Stimulated activated CD8-positive, alpha-beta memory T cell treated with anti-CD3 and anti-CD28 coated beads, Interleukin-2, amount 100 ng/mL, for 1 hour (primary cell): ENCODE measurements around the gene TRIM63.

Source experiments
- DNase-seq, 2 donors: peaks; one replicate each; pipeline ENCODE4 v3.0.0-alpha.2; 2020; ENCODE audit warnings: low read depth in 2 of 2

Gene TRIM63

GRCh38 chr1:26084844-26085243 lies 17.4 kb upstream of the TRIM63 start:
- DNase-seq: no peak

- DNase-seq: no peak
Observed at GRCh38 chr1:26084091-26084561, 16.7 kb upstream of the TRIM63 start.

GRCh38 chr1:26083208-26083607 lies 15.8 kb upstream of the TRIM63 start:
- DNase-seq: no peak

- DNase-seq: no peak
Observed at GRCh38 chr1:26082020-26082350, 14.6 kb upstream of the TRIM63 start.

DNA sequence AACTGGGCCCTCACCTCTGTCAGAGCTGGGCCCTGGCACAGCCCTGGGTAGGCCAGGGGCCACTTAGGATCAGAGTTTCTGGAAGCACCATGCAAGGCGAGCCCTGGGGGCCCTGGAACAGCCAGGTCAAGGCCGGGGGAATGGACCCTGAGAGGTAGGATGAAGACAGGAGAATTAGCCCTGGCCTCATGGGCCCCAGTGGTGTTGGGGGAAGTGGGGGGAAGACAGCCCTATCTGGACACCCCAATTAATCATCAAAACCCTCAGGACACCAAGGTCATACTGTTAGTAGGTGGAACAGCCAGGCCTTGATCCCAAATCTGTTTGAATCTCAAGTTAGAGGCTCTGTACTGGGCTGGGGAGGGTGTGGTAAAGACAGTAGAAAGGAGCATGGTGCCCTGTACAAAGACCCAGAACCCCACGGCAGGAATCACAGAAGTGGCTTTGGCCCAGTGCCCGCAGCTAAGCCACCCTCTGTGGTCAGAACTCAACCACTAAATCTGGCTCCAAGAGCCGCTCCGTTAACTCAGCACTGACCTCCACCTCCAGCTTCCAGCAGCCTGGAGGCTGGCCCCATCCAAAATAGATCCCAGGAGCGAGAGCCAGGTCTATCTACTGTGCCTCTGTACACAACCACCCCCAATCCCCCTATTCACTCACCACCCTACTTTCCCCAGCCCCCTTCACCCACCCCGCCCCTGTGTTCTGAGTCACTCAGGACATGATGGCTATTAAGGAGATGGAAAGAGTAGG lies 14.0 kb upstream of the TRIM63 start:
- DNase-seq: no peak

GRCh38 chr1:26079960-26080814 lies 12.8 kb upstream of the TRIM63 start:
- no peak for DNase-seq

GRCh38 chr1:26079178-26079563 lies 11.7 kb upstream of the TRIM63 start:
- DNase-seq: no peak

GRCh38 chr1:26078286-26079177 lies 11.1 kb upstream of the TRIM63 start:
- no peak for DNase-seq

- DNase-seq: no peak
Observed at GRCh38 chr1:26077524-26077923, 10.1 kb upstream of the TRIM63 start.

GRCh38 chr1:26075421-26076144 lies 8.2 kb upstream of the TRIM63 start:
- no peak for DNase-seq

- no peak for DNase-seq
Observed at GRCh38 chr1:26072305-26072704, 4.9 kb upstream of the TRIM63 start.

GRCh38 chr1:26070963-26071342 lies 3.5 kb upstream of the TRIM63 start:
- DNase-seq: no peak

- no peak for DNase-seq
Observed at GRCh38 chr1:26070296-26070962, 3.0 kb upstream of the TRIM63 start.

DNA sequence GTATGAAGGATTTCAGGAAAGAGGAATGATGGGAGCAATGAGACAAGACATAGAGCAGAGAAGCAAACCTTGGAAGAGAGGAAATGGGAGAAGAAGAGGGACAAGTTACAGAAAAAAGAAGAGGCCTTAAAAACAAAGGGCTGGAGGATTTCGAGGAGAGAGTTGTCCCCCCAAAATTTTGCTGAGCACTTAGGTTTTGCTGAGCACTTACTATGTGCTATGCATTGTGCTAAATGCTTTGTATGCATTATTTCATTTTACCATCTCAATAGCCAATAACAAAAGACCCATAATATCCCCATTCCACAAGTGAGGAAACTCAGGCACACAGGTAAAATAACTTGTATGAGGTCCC lies 2.5 kb upstream of the TRIM63 start:
- no peak for DNase-seq

GRCh38 chr1:26066857-26067256 lies 573 bp downstream of the TRIM63 start:
- no peak for DNase-seq

GRCh38 chr1:26066160-26066559 lies 1.3 kb downstream of the TRIM63 start:
- DNase-seq: no peak

GRCh38 chr1:26064553-26064952 lies 2.9 kb downstream of the TRIM63 start:
- no peak for DNase-seq

- DNase-seq: no peak
Observed at GRCh38 chr1:26060832-26061574, 6.4 kb downstream of the TRIM63 start.

GRCh38 chr1:26059906-26060305 lies 7.5 kb downstream of the TRIM63 start:
- DNase-seq: no peak

- DNase-seq: no peak
Observed at GRCh38 chr1:26058052-26058595, 9.3 kb downstream of the TRIM63 start.
